Measurements from ENCODE around the gene AHCY.

- TF ChIP-seq CTCF (IDR thresholded peaks at IDR 0.05; ENCODE audit: low read depth, low read length) (no peak), EZH2phosphoT487 (IDR thresholded peaks at IDR 0.05; ENCODE audit: low read depth) (no peak)
These were observed 10.0 kb downstream of the AHCY start for GRCh38 chr20:34293119-34293518.
